Endothelial cell of umbilical vein (primary cell): ENCODE results near the gene SLC39A12. TPM values are rescaled to one million over a fixed set of nuclear protein-coding genes. Genes with fewer than 3 reads are reported as not detected.

Source experiments
- BruUV-seq: library from RNA; stranded (reverse); fragments of 400-500 nt; replicated peaks from 2 replicates; lab custom pipeline; 2021; lab: Mats Ljungman, UMichigan
- CTCF ChIA-PET: fragments of 300-600, 350-600 bp; sonication (Branson Sonifier 250); formaldehyde crosslinking; loops from one replicate; lab custom pipeline; 2021; ENCODE audit warnings: antibody characterized with exemption, inconsistent platforms; lab: Charles Lee
- POLR2A ChIA-PET: fragments of 300-600, 350-600 bp; sonication (Branson Sonifier 250); formaldehyde crosslinking; loops from one replicate; lab custom pipeline; 2021; ENCODE audit warnings: antibody characterized with exemption, inconsistent platforms; lab: Charles Lee
- DNase-seq: peaks from one replicate; pipeline ENCODE4 v3.0.0-alpha.2; 2011; ENCODE audit warnings: low read depth, low spot score
- FAIRE-seq: peaks from 2 replicates; lab custom pipeline; 2011; peaks lifted over from hg19 to GRCh38; lab: Jason Lieb, UNC
- H2AFZ ChIP-seq: 2 replicates; pipeline ENCODE4 v1.6.0; 2012; ENCODE audit warnings: low read depth, low read length, control low read depth, inconsistent platforms
- H3K27ac ChIP-seq: 2 replicates; pipeline ENCODE4 v1.5.1; 2011; ENCODE audit warnings: low read depth, mild to moderate bottlenecking, control low read depth, low read length, moderate library complexity; ENCODE audit not compliant: insufficient read depth
- H3K27me3 ChIP-seq, 2 experiments: 2 replicates each; pipeline versions ENCODE4 v1.6.0 to v1.6.1; 2011; ENCODE audit warnings: low read length in 2 of 2, mixed read lengths in 1 of 2; ENCODE audit not compliant: control insufficient read depth in 2 of 2, insufficient read depth in 2 of 2
- H3K36me3 ChIP-seq, 2 experiments: 2 replicates in 1 of 2; 3 replicates in 1 of 2; pipeline ENCODE4 v1.5.1; 2011; ENCODE audit warnings: low read length in 2 of 2, mild to moderate bottlenecking in 1 of 2, moderate library complexity in 1 of 2; ENCODE audit not compliant: control insufficient read depth in 2 of 2, insufficient read depth in 2 of 2; ENCODE audit errors: extremely low read depth in 1 of 2
- H3K4me1 ChIP-seq: 3 replicates; pipeline ENCODE4 v1.5.1; 2011; ENCODE audit warnings: mild to moderate bottlenecking, low read length; ENCODE audit not compliant: control insufficient read depth, insufficient read depth; ENCODE audit errors: extremely low read depth
- H3K4me2 ChIP-seq: 2 replicates; pipeline ENCODE4 v1.6.1; 2011; ENCODE audit warnings: low read length, control low read depth, mixed read lengths; ENCODE audit not compliant: insufficient read depth
- H3K4me3 ChIP-seq, 3 experiments: fragments of 200-600 bp in 1 of 3; sonication (generic), shearing (Covaris generic) in 1 of 3; replicated peaks in 1 of 3; 2 replicates each; pipeline ENCODE4 v1.5.1; 2011 to 2016; ENCODE audit warnings: control low read depth in 3 of 3, low read length in 3 of 3, mild to moderate bottlenecking in 2 of 3, inconsistent platforms in 1 of 3, low read depth in 1 of 3, moderate library complexity in 1 of 3; ENCODE audit not compliant: insufficient read depth in 1 of 3
- H3K79me2 ChIP-seq: 2 replicates; pipeline ENCODE4 v1.6.0; 2012; ENCODE audit warnings: low read length, inconsistent platforms; ENCODE audit not compliant: control insufficient read depth, insufficient read depth
- H3K9ac ChIP-seq: replicated peaks from 2 replicates; pipeline ENCODE3; 2011; ENCODE audit warnings: low read length, control low read depth; ENCODE audit not compliant: insufficient read depth; ENCODE audit errors: extremely low read depth
- H3K9me1 ChIP-seq: replicated peaks from 3 replicates; pipeline ENCODE4 v1.6.0; 2011; ENCODE audit warnings: mild to moderate bottlenecking, low read length; ENCODE audit not compliant: control insufficient read depth, insufficient read depth; ENCODE audit errors: extremely low read depth
- H3K9me3 ChIP-seq: replicated peaks from 2 replicates; pipeline ENCODE4 v1.5.1; 2012; ENCODE audit warnings: low read length, inconsistent platforms; ENCODE audit not compliant: control insufficient read depth, insufficient read depth
- H4K20me1 ChIP-seq: replicated peaks from 2 replicates; pipeline ENCODE3; 2011; ENCODE audit warnings: mild to moderate bottlenecking, low read length; ENCODE audit not compliant: control insufficient read depth, insufficient read depth; ENCODE audit errors: extremely low read depth
- CTCF ChIP-seq, 2 donors: IDR thresholded peaks; 1 replicate in 1 of 2; 2 replicates in 1 of 2; pipeline ENCODE4 v1.5.1; 2011; ENCODE audit warnings: low read length in 2 of 2, mild to moderate bottlenecking in 2 of 2, moderate library complexity in 2 of 2, control low read depth in 1 of 2, inconsistent platforms in 1 of 2, low read depth in 1 of 2; ENCODE audit not compliant: insufficient read depth in 1 of 2; ENCODE audit errors: extremely low read depth in 1 of 2
- EZH2 ChIP-seq: IDR thresholded peaks from 2 replicates; pipeline ENCODE4 v1.6.1; 2012; ENCODE audit warnings: borderline replicate concordance, low read depth, mild to moderate bottlenecking, moderate library complexity, low read length, inconsistent platforms; ENCODE audit not compliant: severe bottlenecking
- GATA2 ChIP-seq: IDR thresholded peaks from 2 replicates; pipeline ENCODE4 v1.7.0; 2011; ENCODE audit warnings: low read depth, mild to moderate bottlenecking, moderate library complexity, mixed read lengths, low read length; ENCODE audit not compliant: insufficient read length, insufficient read depth
- JUN ChIP-seq: IDR thresholded peaks from 2 replicates; pipeline ENCODE4 v1.6.1; 2011; ENCODE audit warnings: borderline replicate concordance, low read depth; ENCODE audit not compliant: insufficient read length, insufficient read depth
- MAX ChIP-seq: IDR thresholded peaks from 2 replicates; pipeline ENCODE4 v1.6.1; 2011; ENCODE audit not compliant: insufficient read depth, insufficient read length
- MYC ChIP-seq: IDR thresholded peaks from one replicate; pipeline ENCODE4 v1.6.1; 2011; ENCODE audit warnings: mild to moderate bottlenecking, low read depth, low read length
- POLR2A ChIP-seq: IDR thresholded peaks from 2 replicates; pipeline ENCODE4 v1.6.1; 2012; ENCODE audit warnings: low read depth, mild to moderate bottlenecking, control low read depth, low read length
- POLR2AphosphoS5 ChIP-seq: IDR thresholded peaks from 2 replicates; pipeline ENCODE4 v1.6.1; 2012; ENCODE audit warnings: low read depth, mild to moderate bottlenecking, control low read depth, low read length, moderate library complexity; ENCODE audit not compliant: insufficient read depth
- dilution Hi-C: fragments of 300-500 bp; cut with MboI; formaldehyde crosslinking; loops from one replicate; pipeline ENCODE4 v1.15.0; 2019; ENCODE audit warnings: low sequenced_read_pairs; ENCODE audit not compliant: extremely low pct_ligation_motif_present
- intact Hi-C: fragments of 100-400 bp; cut with micrococcal nuclease; formaldehyde crosslinking; loops from one replicate; pipeline ENCODE4 v1.10.0; 2022
- polyA plus RNA-seq, 4 experiments: library from polyadenylated mRNA; depleted of rRNA in 3 of 4; stranded (reverse) in 3 of 4; unstranded in 1 of 4; fragments of >200 nt; gene quantifications; 2 replicates each; pipeline versions ENCODE4 v1.2.1 to v1.2.3, GENCODE V29; 2011 to 2012; ENCODE audit warnings: missing spikeins in 1 of 4
- total RNA-seq: library from RNA; stranded (reverse); gene quantifications from 2 replicates; pipeline ENCODE4 v1.2.3, GENCODE V29; 2021

Gene SLC39A12
- total and polyA plus RNA-seq, 2 donors (not counting 3 experiments of a cell fraction or from before 2014, with no cell fraction given) = not detected

- intact Hi-C loops (no loop called here), dilution Hi-C loops (no loop called here)
- Histone ChIP-seq H3K4me1 (no peaks in the 10 kb centered on the region), H3K27ac (no peak overlapping the region), H3K36me3 (no peaks in the 10 kb centered on the region), H3K79me2 (no peaks in the 10 kb centered on the region), H3K4me2 (no peak overlapping the region), H3K27me3 (no peaks in the 10 kb centered on the region), H3K9me3 (no peaks in the 10 kb centered on the region), H3K4me3 (no peak overlapping the region), H2AFZ (no peak overlapping the region), H3K9me1 (no peaks in the 10 kb centered on the region), H4K20me1 (no peaks in the 10 kb centered on the region), H3K9ac (no peak overlapping the region)
- BruUV-seq = no TSS peak
- TF ChIP-seq GATA2 (no peak), CTCF (IDR thresholded peaks at IDR 0.05; ENCODE audit: extremely low read depth in 1 of 2, insufficient read depth in 1 of 2, low read depth in 1 of 2, low read length in 2 of 2) (no peak), MAX (no peak), POLR2AphosphoS5 (no peak), MYC (no peak), JUN (no peak), POLR2A (no peak), EZH2 (no peak)
- CTCF ChIA-PET = no interaction called here
- DNase-seq (no peak), FAIRE-seq (no peak)
- POLR2A ChIA-PET = no interaction called here
Measured at GRCh38 chr10:17961551-17962422, 10.1 kb downstream of the SLC39A12 start.
